ENCODE data around the gene OR56A4.

OR56A4 gene

DNA sequence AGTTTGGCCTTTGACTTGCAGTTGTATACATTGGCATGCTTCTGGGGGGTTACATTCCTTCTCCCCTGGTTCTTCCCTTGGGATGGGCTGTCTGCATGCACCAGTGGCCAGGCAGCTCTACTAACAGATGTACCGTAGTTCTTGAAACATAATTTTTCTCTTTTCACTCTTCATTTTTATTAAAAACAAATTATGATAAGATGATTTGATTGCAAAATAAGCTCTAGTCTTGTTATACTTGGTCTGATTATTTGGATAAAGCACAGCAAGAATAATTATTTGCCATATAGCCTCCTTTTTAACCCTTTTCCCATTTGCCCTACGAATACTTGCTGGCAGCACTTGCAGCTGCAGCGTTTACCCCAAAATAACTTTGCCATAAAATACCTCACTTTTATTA lies 51.2 kb downstream of the OR56A4 start:
- no peak for DNase-seq
